ENCODE results near the gene WEE2. TPM values are rescaled to one million over a fixed set of nuclear protein-coding genes. Genes with fewer than 3 reads are reported as not detected.

WEE2 gene
- total RNA-seq, 1 experiment from 2014 or later, result not detected

DNA sequence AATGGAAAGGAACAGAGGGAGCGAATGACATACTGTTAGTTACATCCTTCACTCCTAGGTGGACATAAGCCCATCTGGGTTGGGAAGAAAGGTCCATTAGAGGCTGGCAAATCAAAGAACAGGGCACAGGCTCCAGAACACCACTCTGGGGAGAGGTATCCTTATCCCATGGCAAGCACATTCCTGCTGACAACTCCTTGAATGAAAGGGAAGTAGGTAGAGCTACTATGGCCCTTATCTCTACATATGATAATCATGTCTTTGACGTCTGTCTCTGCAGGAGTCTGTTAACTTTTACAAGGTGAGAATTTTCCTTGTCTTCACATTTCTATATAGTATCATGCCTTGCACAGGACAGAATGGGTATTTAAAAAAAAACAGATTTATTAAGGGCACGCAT is 16.6 kb upstream of the WEE2 start:
- DNase-seq (ENCODE audit: low spot score), result no peak

DNA sequence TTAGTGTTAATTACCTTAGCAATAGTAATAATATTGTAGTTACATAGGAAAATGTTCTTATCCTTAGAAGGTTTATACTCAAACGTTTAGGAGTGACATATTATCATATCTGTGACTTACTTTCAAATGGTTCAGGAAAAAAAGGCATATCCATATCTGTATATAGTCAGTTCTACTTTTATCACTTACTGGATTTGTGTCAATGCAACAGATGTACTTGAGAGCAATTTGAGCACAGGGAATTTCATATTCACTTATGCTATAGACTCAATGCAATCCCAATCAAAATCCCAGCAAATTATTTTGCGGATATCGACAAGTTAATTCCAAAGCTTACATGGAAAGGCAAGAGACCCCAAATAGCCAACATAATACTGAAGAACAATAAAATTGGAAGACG is 16.2 kb upstream of the WEE2 start:
- DNase-seq (ENCODE audit: low spot score), result no peak

DNA sequence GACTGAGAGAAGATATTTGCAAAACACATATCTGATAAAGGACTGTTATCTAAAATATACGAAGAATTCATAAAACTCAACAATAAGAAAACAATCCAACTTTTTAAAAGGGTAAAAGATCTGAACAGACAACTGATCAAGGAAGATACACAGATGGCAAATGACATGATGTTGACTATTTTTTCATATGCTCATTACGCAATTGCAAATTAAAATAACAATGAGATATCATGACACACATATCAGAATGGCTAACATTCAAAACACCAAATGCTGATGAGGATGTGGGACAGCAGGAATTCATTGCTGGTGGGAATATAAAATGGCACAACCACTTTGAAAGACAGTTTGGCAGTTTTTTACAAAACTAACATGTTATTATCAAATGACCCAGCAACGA is 15.1 kb upstream of the WEE2 start:
- no peak for DNase-seq (ENCODE audit: low spot score)

DNA sequence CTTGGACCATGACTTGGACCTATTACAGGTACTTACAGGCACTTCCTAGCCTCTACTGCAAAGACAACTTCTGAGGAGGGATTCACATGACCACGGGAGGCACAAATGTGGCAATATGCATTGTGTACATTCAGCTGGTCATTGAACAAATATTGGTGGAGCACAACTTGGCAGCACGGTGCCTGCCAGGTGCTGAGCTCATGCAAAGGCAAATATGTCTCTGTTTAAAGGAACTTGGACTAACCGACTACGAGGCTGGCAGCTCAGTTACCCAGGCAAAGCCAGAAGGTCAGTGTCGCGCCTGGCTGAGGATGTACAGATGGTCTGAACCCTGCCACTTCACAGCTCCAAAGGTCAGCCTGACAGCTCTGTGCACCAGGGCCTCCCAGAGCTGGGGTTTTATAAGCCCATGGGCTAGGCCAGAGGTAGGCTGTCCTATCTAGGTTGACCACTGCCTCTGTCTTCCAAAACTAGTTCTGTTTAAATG is 12.3 kb upstream of the WEE2 start:
- no peak for DNase-seq (ENCODE audit: low spot score)

DNA sequence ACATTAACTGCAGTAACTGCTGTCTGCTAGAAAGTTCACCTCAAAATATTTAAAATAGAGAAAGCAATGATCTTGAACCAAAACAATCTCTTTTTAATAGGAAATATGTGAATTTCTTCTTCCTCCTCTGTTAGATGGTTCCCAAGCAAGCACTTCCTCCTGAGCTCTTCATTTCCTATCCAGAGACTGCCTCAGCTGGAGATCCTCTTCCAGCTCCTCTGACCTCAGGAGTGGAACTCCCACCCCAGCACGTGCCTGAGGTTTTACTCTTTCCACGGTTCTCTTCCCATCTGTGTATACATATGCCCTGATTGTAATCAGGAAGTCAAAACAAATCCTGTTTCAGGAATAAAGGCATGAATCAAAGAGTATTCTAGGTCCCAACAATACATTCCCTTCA is 11.8 kb upstream of the WEE2 start:
- DNase-seq (ENCODE audit: low spot score), result no peak

DNA sequence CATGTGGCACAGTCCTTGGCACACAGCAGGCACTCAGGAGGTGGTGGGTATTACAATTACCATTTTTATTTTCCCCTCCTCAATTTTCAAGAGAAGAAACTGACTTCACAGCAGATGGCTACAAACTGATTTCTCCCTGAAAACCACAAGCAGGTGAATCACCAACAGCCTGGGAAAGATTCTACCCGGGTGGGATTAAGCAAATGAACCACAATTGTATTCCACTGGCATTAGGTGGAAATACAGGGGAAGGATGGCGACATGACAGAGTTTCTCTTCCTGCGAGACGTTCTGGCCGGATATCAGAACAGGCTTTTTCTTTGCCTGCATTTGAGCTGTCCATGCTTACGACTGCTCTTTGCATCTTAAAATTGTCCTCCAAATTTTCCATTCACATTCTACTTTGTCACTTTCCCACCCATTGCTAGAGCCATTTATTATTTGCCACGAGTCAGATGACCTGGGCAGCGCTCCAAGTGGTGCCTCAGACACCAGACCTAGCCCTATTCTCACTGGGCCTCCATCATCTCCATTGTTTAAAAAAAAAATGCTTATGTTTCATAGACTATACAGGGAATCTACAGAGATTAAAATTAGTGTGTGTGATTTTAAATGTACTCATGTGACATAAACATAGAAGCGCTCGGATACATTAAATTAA is 10.8 kb upstream of the WEE2 start:
- DNase-seq (ENCODE audit: low spot score), result peak; percentile 90

DNA sequence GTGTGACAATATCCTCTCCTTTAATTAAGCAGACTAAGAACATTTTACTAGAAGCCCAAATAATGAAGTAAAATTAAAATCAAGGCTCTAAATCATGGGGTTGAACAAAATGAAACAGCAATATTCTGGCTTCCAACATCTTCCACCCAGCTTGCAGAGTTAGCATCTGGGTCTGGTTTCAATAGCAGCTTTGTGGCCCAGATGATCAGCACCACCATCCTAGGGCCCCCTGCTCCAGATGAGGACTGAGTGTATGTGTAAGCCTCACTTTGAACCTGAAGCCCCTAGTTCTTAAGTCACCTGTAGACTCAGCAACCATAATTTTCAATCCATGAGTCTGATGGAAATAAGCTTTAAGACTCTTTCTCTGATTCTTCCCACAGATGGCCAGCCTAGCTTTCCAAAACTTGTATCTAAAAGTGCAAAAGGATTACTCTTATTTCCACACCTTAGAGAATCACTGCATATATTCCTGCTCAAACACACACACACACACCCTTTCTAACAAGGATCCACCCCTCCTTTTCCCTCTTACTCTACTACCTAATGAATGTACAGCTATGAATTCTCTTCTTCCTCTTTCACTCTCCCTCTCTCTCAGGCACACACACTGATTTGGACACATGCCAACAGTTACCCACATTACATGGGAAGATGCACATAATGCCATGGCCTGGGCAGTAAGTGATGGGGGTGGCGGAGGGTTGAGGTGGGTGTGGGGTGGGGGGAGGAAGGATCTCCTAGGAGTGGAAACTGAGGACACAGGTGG is 9.7 kb upstream of the WEE2 start:
- no peak for DNase-seq (ENCODE audit: low spot score)

DNA sequence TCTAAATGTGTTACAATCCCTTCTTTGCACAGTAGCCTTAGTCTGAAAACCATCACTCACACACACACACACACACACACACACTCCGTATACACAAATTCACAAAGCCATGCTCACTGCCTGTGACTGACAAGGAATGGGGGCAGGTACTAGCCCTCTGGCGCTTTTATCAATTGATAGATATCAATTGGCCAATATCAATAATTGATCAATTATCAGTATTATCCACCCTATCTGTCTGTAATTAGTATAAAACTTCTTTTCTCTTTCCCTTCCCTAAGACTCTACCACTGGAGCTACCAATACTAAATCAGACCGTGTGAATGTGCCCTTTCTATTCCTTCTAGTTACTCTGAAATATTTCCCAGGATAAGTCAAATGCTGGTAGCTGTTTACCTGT is 8.3 kb upstream of the WEE2 start:
- DNase-seq (ENCODE audit: low spot score), result no peak

DNA sequence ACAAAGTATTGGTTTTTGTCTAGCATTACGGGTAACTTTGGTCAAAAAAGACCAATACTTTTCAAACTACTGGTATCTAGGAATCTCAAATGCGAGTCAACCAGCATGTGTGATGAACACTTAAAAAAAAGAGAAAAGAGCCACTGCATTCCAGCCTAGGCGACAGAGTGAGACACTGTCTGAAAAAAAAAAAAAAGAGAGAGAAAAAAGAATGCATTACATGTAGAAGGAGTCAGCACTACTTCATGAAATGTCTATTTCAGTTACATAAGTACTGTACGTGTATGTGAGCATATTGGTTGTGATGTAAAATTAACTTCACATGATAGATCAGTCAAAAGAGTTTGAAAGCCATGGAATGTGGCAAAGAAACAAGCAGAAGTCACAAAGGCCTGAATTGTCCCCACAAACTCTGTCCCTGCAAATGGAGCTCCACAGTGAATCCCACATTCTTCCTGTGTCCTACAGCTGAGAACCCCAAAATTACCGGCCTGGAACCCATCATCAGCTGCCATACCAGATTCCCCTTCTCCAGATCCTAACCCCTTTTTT is 7.8 kb upstream of the WEE2 start:
- no peak for DNase-seq (ENCODE audit: low spot score)

DNA sequence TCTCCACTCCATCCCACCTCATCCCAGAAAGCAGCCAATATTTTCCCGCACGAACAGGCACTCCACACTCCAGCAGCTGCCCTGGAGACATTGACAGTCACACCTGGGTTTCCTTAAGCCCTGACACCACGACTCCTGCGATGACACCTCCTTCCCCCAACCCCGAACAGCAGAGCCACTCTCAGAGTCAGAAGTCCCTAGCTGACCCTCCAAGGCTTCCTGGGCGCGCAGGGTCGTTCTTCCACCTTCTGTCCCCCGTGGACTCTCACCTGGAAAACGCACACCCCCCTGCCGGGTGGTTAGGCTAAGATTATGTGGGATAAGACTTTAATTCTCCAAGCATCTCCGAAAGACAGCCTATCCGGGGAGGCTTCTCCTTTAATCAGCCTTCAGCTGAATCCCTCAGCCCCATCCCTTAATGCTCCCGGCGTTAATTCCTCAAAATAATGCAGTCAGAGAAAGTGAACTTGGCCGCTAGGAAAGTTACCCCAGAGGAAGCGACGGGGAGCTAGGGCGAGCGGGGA is 7.2 kb upstream of the WEE2 start:
- DNase-seq (ENCODE audit: low spot score), result no peak

DNA sequence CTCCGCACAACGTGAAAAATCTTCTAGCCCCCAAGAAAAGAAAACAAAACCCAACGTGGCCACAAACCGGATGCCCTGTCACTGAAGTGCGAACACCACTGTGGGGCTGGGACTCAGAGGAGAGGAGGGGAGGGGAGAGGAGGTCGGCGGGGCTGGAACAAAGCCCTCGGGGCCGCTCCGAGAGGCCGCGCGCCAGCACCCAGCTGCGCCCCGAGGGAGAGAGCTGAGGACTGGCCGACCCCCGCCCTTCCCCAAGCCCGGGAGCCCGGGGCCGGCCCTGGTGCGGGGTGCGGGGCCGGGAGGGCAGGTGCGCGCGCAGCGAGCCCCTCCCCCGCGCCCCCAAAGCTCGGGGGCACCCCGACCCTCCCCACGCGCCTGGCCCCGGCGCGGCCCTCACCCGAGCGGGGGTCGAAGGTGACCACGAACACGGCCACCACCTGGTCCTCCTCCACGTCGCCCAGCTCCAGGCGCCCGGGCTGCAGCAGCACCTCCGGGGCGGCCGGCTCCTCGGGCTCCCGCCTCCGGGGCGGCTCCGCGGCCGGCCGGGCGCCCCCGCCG is 6.6 kb upstream of the WEE2 start:
- no peak for DNase-seq (ENCODE audit: low spot score)

DNA sequence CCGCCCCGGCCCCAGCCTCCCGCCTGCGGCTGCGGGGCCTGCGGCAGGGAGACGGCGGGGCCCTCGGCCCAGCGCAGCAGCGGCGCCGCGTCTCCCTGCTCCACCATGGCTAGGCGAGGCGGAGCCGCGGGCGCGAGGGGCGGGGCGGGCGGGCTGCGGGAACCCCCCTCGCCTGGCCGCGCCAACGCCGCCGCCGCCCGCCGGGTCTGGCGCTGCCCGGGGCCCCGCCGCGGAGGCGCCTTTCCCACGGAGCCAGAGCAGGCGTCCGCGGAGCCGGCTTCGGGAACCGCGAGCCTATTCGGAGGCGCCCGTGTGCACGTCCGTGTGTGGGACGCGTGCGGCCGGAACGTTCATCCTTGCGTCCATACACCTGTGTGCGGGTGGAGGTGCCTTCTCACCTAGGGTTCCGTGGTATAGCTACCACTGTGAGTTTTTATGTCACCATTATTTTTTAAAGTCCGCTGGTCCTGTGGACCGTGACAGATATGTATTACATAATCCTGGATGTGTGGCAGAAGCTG is 6.0 kb upstream of the WEE2 start, which contains the start of gene DENND11:
TSS of gene DENND11 (minus strand) at position 120 of the 521 bp plus-strand sequence. CDS start at position 107, 13 bp downstream.
- DNase-seq (ENCODE audit: low spot score), result no peak

DNA sequence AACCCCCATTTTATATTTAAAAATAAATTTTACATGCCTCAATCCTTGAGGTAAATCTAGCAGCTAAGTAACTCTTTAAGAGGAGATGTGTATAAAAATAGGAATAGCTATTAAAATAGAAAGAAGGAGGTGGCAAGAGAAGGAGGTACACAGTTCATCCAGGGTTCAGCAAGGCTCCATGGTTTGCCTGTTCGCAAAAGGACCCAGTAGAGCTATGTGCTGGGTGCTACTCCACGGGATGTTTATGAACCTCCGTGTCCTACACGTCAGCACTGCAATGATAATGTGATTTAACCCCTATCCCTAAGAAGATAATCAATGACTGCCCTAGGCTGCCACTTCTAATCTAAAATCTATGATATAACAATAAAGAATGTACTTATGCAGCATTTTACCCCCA is 5.3 kb upstream of the WEE2 start:
- no peak for DNase-seq (ENCODE audit: low spot score)

DNA sequence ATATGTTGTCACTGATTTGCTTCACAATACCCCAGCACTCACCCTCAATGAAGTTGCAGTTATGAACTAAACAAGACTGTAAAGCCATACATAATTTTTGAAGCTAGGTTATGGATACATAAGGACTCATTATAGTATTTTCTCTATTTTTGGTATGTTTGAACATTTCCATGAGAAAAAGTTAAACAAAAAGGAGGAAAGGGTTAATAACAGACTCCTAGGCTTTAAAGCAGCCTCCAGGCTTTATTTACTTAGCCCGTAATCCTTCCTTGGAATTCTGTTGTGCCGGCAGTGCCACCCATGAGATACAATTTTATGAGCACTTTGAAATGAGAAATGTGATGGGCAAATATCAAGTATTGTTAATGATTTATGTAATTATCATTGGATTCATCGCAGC is 4.0 kb upstream of the WEE2 start:
- no peak for DNase-seq (ENCODE audit: low spot score)

DNA sequence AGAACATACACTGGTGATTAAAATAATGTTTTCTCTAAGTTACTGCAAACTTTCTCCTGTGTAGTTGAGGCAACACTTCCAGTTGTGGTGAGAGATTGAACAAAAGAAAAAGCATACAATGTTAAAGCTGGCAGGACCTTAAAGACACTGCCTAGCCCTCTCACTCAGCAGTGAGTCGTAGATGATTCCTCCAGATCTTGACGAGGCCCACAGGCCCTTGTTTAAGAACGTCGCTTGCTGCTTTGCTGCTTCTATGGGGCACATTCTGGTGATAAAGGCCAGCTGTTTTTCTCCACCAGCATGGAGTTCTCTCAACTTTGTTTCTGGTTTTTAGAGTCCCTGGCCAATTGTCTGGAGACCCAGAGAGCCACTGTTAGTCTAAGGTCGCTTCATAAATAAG is 3.4 kb upstream of the WEE2 start:
- no peak for DNase-seq (ENCODE audit: low spot score)

DNA sequence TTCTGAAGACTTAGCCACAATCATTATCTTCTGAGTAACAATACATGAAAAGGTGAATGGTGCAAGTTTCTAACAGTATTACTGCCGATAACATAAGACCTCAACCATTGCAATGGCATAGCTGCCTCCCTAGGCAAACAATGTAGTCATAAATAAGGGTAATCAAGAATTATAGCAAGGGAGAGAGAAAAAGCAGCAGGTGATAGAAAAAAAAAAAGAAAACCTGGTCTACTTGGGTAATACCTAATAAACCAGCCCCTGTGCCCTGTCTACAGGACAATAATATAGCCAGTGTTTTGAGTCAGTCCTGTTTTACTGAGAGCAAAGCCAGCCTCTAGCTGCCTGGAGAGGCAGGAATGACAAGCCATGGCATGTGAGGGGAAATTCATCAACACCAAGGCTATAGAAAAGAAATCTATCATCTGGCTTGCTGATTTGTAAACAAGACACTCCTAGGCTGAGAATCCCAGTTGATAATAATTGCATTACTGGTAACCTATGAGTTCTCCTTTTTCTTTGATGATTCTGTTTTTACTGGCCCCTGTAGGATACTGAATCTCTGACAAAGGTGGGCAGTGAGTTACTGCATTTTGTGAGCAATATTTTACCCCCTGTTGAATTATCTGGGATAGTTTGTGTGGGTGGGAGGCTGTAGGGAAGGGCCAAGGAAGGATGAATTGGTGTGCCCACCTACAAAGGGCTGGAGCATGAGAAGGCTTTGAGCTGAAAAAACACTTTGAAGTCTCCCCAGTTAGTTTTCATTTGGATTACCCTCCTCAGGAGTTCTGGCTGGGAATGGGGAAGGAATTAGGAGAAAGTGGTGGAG is 1.7 kb upstream of the WEE2 start:
- no peak for DNase-seq (ENCODE audit: low spot score)

DNA sequence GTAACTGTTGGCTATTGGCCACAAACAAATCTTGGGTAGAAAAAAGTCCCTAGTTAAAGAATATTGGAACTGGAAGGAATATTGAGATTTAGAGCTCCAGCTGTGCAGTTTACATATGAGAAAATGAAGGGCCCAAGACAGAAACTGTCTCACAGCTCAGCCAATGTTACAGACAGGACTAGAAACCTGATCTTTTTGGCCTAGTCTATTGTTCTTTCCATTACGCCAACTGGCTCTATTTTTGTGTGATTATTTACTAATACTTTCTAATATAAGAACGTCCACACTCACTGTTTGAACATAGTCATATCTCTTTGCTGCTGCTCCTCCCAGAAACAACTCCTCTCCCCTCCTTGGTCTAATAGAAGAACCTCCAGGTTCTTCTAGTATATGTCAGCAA is 1.2 kb downstream of the WEE2 start:
- no peak for DNase-seq (ENCODE audit: low spot score)

DNA sequence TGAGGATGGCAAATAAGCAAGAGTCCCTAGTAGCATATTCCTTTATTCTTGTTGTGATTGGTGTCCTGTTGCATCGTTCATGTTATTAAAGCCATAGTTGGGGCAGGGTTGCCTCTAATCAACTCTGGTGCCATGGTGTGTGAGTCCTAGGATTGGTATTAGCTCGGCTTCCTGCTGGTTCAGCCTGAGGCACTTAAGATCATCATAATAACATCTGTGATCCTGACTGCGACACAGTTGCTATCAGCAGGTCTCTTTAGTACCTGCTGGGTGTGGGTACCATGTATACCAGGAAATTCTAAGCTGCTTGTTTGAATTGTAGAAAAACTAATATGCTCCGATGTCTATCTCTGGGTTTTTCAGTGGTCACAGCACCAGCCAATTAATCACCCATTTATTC is 1.6 kb downstream of the WEE2 start:
- no peak for DNase-seq (ENCODE audit: low spot score)

DNA sequence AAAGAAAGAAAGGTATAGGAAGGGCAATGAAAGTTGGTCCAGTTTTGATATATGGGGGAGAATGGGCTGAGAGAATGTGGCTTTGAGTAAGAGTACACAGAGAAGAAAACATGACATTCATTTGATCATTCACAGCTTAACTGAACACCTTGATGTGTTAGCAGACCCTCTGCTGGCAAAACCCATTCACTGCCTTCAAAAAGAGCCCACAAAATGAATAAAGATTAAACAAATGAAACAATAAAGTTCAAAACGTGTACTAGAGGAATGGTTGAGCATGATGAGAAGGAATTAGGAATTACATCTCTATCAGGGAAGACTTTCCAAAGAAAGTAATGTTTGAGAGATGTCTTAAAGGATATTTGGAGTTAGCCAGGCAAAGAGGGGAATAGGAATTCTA is 2.1 kb downstream of the WEE2 start:
- DNase-seq (ENCODE audit: low spot score), result no peak

DNA sequence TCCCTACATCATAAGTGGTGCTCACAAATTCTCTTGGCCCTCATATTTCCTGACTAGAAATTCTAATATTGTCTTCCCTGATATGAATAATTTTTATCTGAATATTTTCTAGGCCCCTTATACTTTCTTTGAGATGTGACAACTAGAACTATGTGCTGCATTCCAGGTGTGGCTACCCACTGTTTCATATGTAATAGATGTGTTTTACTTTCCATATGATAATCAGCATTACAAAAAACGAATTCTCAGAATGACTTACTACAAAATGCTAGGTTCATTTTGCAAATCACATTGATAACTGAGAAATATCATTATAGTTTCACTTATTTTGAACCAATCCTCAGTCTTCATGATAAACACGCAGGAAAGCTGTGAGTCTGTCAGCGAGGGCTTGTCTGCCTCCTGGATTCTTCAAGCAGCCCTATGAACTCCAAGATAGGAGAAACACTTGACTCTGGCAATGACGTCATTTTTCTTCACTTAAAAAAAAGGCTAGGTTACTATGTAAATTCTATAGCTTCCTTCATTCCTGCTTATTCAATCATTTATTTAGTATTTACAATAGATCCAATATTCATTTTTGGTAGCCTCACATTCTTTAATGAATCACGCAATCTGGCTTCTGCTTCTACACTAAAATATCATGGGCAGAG is 4.6 kb downstream of the WEE2 start:
- DNase-seq (ENCODE audit: low spot score), result no peak

DNA sequence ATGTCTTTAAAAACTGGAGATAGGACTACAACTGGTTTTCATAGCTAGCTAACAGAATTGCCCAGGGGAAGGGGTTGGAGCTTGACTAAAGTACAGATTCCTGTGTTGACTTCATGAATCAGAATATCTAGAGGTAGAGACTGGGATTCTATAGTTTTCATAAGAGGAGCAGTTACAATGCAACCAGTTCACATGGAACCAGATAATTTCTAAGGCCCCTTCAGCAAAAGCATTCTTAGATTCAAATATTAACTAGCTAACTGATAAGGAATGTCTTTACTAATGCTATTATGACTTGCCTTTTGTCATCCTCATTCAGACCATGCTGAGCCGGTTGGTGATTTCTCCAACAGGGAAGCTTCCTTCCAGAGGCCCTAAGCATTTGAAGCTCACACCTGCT is 5.7 kb downstream of the WEE2 start:
- DNase-seq (ENCODE audit: low spot score), result no peak
